ENCODE results near the gene KMT2D. TPM values are rescaled to one million over a fixed set of nuclear protein-coding genes. Genes with fewer than 3 reads are reported as not detected.

Gene KMT2D, protein sequence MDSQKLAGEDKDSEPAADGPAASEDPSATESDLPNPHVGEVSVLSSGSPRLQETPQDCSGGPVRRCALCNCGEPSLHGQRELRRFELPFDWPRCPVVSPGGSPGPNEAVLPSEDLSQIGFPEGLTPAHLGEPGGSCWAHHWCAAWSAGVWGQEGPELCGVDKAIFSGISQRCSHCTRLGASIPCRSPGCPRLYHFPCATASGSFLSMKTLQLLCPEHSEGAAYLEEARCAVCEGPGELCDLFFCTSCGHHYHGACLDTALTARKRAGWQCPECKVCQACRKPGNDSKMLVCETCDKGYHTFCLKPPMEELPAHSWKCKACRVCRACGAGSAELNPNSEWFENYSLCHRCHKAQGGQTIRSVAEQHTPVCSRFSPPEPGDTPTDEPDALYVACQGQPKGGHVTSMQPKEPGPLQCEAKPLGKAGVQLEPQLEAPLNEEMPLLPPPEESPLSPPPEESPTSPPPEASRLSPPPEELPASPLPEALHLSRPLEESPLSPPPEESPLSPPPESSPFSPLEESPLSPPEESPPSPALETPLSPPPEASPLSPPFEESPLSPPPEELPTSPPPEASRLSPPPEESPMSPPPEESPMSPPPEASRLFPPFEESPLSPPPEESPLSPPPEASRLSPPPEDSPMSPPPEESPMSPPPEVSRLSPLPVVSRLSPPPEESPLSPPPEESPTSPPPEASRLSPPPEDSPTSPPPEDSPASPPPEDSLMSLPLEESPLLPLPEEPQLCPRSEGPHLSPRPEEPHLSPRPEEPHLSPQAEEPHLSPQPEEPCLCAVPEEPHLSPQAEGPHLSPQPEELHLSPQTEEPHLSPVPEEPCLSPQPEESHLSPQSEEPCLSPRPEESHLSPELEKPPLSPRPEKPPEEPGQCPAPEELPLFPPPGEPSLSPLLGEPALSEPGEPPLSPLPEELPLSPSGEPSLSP (N-terminal part only)
- 10 to 100 TPM; 82.3 to 87.8 TPM for total RNA-seq

DNA sequence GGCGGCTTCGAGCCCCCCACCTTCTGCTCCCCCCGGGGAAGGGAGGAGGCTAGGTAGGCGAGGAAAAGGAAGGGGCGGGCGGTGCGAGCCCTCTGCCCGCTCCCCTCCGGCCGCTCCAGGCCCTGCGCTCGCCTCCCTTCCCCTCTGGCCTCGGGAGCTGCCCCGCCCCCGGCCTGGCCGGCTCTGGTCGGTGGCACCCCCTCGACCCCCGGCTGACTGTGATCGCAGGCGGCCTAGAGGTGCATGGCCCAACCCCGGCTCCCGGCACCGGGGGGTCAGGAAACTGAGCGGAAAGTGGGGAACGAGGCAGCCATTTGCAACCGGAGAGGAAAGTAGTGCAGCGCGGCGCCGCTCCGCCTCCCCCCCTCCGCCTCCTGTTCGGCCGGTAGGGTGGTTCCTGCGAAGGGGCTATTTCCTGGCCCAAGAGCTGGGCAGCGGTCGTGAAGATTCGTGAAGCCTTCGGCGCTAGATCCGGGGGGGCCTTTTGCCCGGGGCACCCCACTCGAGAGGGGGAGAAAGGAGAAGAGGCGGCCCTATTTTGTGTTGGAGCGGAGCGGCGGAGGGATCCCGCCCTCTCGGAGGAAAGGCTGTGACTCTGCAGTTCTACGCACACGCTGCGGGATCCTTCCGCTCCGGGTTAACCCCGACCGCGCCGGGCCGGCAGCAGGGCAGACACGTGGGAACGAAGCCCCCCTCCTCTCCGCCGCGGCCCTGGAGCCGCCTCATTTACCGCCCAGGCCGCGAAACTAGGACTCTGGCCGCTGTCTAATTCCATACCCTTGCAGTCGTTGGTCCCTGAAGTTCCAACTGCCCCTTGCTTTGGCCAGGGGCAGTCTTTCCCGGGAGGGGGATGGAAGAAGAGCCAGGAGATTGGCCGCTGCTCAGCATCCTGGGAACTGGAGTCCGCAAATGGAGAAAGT lies at the start of gene KMT2D:
Gene KMT2D, minus strand, starts transcription at position 558 of the 920 bp plus-strand sequence. CDS start 5,470 bp downstream, outside the sequence.
- H3K4me3 Mint-ChIP-seq: peak within 1 kb of the TSS; percentile 95
- peaks cover 50% of the 10 kb centered on the region for H3K4me1 Mint-ChIP-seq
- no peaks in the 10 kb centered on the region for H3K9me3 Mint-ChIP-seq
- peaks cover 38% of the 10 kb centered on the region for H3K36me3 Mint-ChIP-seq (ENCODE audit: low read depth)
- CTCF ChIA-PET: interaction anchor here (0.6 to 2.8 kb wide), 3 partner anchors 9 to 207 kb away, joined by 3 to 10 read pairs (median 3); partner anchors contain the start of gene RHEBL1
- peak; percentile 88 for DNase-seq
- H3K27me3 Mint-ChIP-seq: no peaks in the 10 kb centered on the region
- POLR2A ChIA-PET: interaction anchor here (0.8 to 4.2 kb wide), 9 partner anchors 8 to 262 kb away, joined by 3 to 38 read pairs (median 5); partner anchors contain the start of genes PRKAG1, RHEBL1, TROAP and TUBA1A
- H3K27ac Mint-ChIP-seq: peak within 1 kb of the TSS; percentile 91

DNA sequence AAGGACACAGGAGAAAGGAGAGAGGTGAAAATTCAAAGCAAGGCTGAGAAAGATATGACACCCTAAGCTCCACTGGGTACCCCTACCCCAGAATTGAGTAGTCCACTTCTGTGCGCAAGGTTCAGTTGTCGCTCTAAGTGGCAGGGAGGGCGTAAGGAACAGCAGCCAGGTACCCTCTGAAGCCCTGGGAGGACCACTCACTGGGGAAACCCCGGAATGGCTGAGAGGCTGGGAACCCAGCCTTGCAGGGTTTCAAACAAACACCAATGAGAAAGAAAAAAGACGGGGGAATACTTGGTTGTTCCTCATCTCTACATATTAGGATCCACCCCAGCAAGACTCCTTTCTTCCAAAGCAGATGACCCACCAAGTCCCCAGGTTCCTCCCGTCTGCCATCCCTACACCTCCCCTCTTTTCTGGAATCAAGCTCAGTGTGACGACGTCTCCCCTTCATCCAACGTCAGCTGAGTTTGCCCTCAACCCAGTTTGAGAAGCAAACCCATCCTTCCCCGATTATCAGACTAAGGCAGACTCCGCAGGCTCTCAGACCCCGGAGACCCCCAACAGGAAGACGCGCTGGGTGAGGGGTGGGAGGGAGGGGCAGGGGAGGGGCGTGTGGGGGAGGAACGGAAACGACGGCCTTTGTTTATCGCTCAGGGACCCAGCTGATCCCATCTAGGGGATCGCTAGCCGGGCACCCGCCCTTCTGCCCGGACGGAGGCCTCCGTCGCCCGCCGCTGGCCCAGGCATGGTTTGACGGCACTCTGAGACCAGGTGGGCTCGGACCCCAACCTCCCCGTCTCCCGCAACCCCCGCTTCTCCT lies 49.3 kb upstream of the KMT2D start:
- Mint-ChIP-seq H3K9me3 (no peaks in the 10 kb centered on the region), H3K27ac (peak overlapping the region; percentile 82), H3K36me3 (ENCODE audit: low read depth) (peaks cover 11% of the 10 kb centered on the region), H3K4me3 (peak overlapping the region; percentile 88), H3K27me3 (no peaks in the 10 kb centered on the region), H3K4me1 (peaks cover 31% of the 10 kb centered on the region)
- POLR2A ChIA-PET: interaction anchor here (0.8 to 6.7 kb wide), 16 partner anchors 9 to 155 kb away, joined by 3 to 132 read pairs (median 8); partner anchors contain the start of genes DHH, RHEBL1, TUBA1A and TUBA1B
- DNase-seq: peak; percentile 35
- CTCF ChIA-PET: interaction anchor here (1.0 to 5.8 kb wide), 14 partner anchors 10 to 125 kb away, joined by 3 to 46 read pairs (median 5); partner anchors contain the start of genes DHH, RHEBL1 and TUBA1B

DNA sequence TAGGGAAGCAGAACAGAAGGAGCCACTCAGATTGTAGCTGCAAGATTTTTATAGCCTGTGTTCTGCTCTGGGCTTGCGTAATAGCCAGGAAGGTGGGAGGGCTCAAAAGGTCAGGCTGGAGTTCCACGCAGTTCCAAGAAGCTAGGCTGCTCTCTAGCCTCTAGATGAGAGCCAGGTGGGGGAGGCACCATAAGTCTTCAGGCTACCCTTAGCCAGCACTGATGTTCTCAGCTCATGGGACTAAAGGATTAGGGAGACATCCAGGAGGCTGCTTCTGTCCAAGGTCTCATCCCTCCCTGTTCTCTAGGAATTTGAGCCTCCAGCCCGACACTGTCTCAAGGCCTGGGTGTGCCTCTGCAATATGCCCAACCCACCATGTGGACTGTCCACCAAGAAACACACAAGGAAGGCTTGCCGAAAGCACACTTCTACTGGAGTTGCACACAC lies 48.4 kb upstream of the KMT2D start:
- H3K27ac Mint-ChIP-seq: no peak overlapping the region
- POLR2A ChIA-PET: interaction anchor here (0.7 to 6.7 kb wide), 6 partner anchors 12 to 61 kb away, joined by 3 to 132 read pairs (median 14); partner anchors contain the start of genes DHH and TUBA1B

DNA sequence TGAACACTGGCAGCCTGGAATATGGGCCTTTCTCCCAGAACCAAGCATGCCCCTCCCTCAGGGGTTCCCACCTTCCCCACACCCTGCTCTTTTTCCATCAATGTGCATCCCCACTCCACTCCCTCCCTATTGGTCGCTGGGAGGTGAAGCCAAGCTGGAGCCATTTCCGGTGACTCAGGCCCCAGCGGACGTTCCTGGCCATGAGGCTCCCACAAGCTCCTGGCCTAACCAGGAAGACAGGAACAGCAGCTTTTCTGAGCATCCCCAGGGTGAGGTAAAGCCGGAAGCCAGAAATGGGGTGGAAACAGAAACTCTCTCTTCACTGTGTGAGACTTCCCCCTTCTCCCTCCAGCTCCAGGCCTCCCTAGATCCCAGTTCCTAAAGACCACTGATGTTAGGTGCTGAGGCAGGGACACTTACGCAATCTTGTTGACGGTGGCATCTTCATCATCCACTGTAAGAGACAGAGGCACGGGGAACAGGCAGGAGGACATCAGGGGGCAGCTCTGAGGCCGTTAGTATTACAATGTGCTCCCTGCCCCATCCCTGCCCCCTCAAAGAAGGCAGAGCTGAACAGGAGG lies 45.0 kb upstream of the KMT2D start:
- Mint-ChIP-seq H3K36me3 (ENCODE audit: low read depth) (peaks cover 33% of the 10 kb centered on the region), H3K9me3 (no peaks in the 10 kb centered on the region), H3K4me1 (peaks cover 28% of the 10 kb centered on the region), H3K27ac (no peak overlapping the region), H3K27me3 (no peaks in the 10 kb centered on the region), H3K4me3 (no peak overlapping the region)
- no peak for DNase-seq
- CTCF ChIA-PET: interaction anchor here (0.7 to 2.4 kb wide), 4 partner anchors 12 to 117 kb away, joined by 4 to 10 read pairs (median 4); partner anchors contain the start of genes DHH and RHEBL1
- POLR2A ChIA-PET: interaction anchor here (1.3 to 9.1 kb wide), 3 partner anchors 26 to 253 kb away, joined by 3 to 81 read pairs (median 7); partner anchors contain the start of genes DDX23, TUBA1A and TUBA1B

More for the DNA sequence above, 48.4 kb upstream of the KMT2D start:
- Mint-ChIP-seq H3K9me3 (no peaks in the 10 kb centered on the region), H3K4me3 (peak overlapping the region; percentile 88), H3K36me3 (ENCODE audit: low read depth) (peaks cover 14% of the 10 kb centered on the region), H3K27me3 (no peaks in the 10 kb centered on the region), H3K4me1 (peaks cover 33% of the 10 kb centered on the region)
- no peak for DNase-seq
- CTCF ChIA-PET: interaction anchor here (1.0 to 5.8 kb wide), 8 partner anchors 11 to 188 kb away, joined by 3 to 46 read pairs (median 26); partner anchors contain the start of genes DHH, RHEBL1 and TUBA1B

DNA sequence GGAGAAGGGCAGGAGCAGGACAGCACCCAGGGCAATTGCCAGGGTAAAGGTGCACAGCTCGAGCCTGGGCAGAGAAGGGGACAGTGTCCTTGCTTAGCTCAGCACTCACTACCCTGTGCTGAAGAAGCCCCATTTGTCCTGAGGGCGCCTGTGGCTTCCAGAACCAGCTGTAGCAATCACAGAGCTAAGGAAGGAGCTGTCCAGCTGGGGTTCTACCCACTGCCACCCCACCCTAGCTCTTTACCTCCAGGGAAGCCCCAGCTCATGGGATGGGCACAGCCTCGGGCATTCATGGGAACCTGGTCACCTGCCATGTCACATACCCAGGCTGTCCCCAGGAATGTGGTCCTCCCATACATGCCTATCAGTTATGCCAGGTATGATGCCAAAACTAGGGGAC lies 44.2 kb upstream of the KMT2D start:
- no peak overlapping the region for H3K4me3 Mint-ChIP-seq
- peaks cover 39% of the 10 kb centered on the region for H3K36me3 Mint-ChIP-seq (ENCODE audit: low read depth)
- DNase-seq: no peak
- no peaks in the 10 kb centered on the region for H3K9me3 Mint-ChIP-seq
- H3K4me1 Mint-ChIP-seq: peaks cover 26% of the 10 kb centered on the region
- H3K27me3 Mint-ChIP-seq: no peaks in the 10 kb centered on the region
- H3K27ac Mint-ChIP-seq: no peak overlapping the region
- ChIA-PET POLR2A (interaction anchor here (1.0 to 9.1 kb wide), 4 partner anchors 18 to 253 kb away, joined by 3 to 81 read pairs (median 5); partner anchors contain the start of genes DDX23, TUBA1A and TUBA1B), CTCF (interaction anchor here (1.5 to 2.4 kb wide), 3 partner anchors 12 to 35 kb away, joined by 4 to 10 read pairs (median 5); partner anchors contain the start of gene RHEBL1)

DNA sequence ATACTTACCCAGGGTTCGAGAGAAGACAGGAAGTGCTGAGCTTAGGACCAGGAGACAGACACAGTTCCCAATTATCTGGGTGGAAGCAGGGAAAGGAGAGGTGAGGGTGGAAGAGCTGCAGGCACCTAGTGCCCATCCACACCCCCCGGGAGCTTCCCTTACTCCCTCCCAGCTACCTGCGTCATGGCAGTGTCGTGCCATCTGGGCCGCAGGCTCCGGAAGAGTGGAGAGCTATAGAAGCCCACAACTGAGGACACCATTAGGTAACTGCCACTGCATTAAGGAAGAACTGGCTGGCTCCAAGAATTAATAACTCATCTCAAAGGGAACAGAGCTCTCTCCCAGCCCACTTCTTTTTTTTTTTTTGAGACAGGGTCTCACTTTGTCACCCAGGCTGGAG lies 39.8 kb upstream of the KMT2D start:
- Mint-ChIP-seq H3K4me3 (no peak overlapping the region), H3K9me3 (no peaks in the 10 kb centered on the region), H3K27ac (no peak overlapping the region), H3K27me3 (peaks cover 4% of the 10 kb centered on the region), H3K36me3 (ENCODE audit: low read depth) (peaks cover 50% of the 10 kb centered on the region), H3K4me1 (peaks cover 5% of the 10 kb centered on the region)
- ChIA-PET POLR2A (interaction anchor here (1.2 to 9.1 kb wide), 5 partner anchors 10 to 57 kb away, joined by 5 to 81 read pairs (median 5); partner anchors contain the start of genes LMBR1L and TUBA1B), CTCF (interaction anchor here (0.6 to 5.4 kb wide), 8 partner anchors 9 to 161 kb away, joined by 3 to 112 read pairs (median 12); partner anchors contain the start of genes LMBR1L and TUBA1B)
- no peak for DNase-seq

DNA sequence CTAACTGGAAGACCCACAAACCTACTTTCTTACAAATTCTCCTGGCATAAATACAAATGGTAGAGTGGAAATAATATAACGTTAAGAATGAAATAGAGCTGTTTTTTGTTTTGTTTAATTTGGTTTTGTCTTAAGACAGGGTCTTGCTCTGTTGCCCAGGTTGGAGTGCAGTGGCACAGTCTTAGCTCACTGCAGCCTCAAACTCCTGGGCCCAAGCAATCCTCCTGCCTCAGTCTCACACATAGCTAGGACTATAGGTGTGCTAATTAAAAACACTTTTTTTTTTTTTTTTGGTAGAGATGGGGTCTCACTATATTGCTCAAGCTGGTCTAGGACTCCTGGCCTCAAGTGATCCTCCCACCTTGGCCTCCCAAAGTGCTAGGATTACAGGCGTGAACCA lies 38.1 kb upstream of the KMT2D start:
- POLR2A ChIA-PET: interaction anchor here (0.7 to 9.1 kb wide), 8 partner anchors 9 to 166 kb away, joined by 3 to 81 read pairs (median 5); partner anchors contain the start of genes LMBR1L, TUBA1B and TUBA1C
- DNase-seq: no peak
- Mint-ChIP-seq H3K27me3 (peaks cover 18% of the 10 kb centered on the region), H3K9me3 (no peaks in the 10 kb centered on the region), H3K4me1 (peaks cover 12% of the 10 kb centered on the region), H3K36me3 (ENCODE audit: low read depth) (peaks cover 53% of the 10 kb centered on the region), H3K27ac (no peak overlapping the region), H3K4me3 (no peak overlapping the region)
- CTCF ChIA-PET: interaction anchor here (0.6 to 5.4 kb wide), 25 partner anchors 11 to 576 kb away, joined by 3 to 112 read pairs (median 5); partner anchors contain the start of genes LMBR1L, RHEBL1, TUBA1B and WNT1

DNA sequence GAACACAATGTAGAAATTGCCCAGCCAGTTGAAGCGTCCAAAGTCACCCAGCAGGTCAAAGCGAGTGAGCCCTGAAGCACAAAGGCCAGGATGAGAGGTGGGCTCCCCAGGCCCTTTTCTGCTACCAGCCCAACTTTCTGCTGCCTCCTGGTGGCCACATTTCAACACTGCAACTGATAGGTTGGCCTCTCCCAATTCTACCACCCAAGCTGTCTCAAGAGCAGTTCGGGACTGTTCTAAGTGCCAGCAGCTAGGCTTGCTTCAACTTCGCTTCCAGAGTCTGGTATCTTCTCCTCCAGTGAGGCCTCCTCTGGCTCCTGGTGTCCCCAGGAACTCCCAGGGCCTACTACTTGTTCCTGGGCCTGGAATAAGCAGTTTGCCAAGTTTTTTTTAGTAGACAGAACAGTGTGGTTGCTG lies 37.4 kb upstream of the KMT2D start:
- peaks cover 16% of the 10 kb centered on the region for H3K4me1 Mint-ChIP-seq
- no peak overlapping the region for H3K27ac Mint-ChIP-seq
- H3K4me3 Mint-ChIP-seq: no peak overlapping the region
- POLR2A ChIA-PET: interaction anchor here (1.0 to 9.1 kb wide), 4 partner anchors 10 to 33 kb away, joined by 3 to 81 read pairs (median 8); partner anchors contain the start of genes LMBR1L and TUBA1B
- DNase-seq: peak; percentile 69
- H3K27me3 Mint-ChIP-seq: peaks cover 25% of the 10 kb centered on the region
- CTCF ChIA-PET: interaction anchor here (0.6 to 5.4 kb wide), 25 partner anchors 11 to 245 kb away, joined by 3 to 112 read pairs (median 5); partner anchors contain the start of genes LMBR1L, RHEBL1, TUBA1B and WNT1
- no peaks in the 10 kb centered on the region for H3K9me3 Mint-ChIP-seq
- peaks cover 48% of the 10 kb centered on the region for H3K36me3 Mint-ChIP-seq (ENCODE audit: low read depth)

DNA sequence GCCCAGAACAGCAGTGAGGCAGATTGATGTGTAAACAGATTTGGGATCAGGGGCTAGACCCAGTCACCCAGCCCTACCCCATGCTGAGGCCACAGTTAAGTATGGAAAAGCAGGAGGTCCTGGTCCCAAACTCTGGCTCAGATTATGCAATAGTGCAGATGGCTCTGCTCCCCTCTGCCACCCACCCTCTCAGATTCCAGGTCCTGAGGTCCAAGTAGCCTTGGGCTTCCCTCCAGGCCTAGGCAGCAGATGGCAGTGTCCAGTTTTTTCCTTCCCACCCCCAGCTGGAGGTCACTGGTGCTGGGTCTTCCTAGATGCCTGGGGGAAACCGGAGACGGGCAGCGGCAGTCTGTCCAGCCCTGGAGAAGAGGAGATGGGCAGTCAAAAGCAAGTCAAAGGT lies 36.8 kb upstream of the KMT2D start:
- ChIA-PET CTCF (interaction anchor here (0.6 to 5.4 kb wide), 9 partner anchors 10 to 241 kb away, joined by 3 to 112 read pairs (median 14); partner anchors contain the start of genes LMBR1L, RHEBL1, TUBA1B and WNT1), POLR2A (interaction anchor here (1.6 to 9.1 kb wide), 3 partner anchors 9 to 34 kb away, joined by 8 to 81 read pairs (median 9); partner anchors contain the start of genes LMBR1L and TUBA1B)
- Mint-ChIP-seq H3K4me3 (no peak overlapping the region), H3K9me3 (no peaks in the 10 kb centered on the region), H3K4me1 (peaks cover 19% of the 10 kb centered on the region), H3K36me3 (ENCODE audit: low read depth) (peaks cover 47% of the 10 kb centered on the region), H3K27me3 (peaks cover 31% of the 10 kb centered on the region), H3K27ac (no peak overlapping the region)
- no peak for DNase-seq

DNA sequence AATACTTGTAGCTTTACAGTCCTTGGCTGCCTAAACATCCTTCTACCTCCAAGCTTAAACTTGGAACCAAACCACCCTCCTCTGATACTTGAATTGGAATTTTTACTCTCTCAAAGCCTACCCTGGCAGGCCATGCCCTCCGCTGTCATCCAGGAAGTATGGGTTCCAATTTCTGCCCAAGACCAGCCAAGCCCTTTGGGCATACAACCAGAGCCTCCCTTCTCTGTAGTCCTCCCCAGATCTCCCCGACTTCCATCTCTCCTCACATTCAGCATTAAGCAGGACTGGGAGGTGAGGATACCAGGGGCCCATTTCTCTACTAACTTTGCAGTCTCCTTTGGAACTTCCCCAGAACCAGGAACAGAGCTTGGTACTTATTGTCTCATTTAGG lies 34.4 kb upstream of the KMT2D start:
- peaks cover 52% of the 10 kb centered on the region for H3K27me3 Mint-ChIP-seq
- CTCF ChIA-PET: interaction anchor here (0.8 to 5.0 kb wide), 7 partner anchors 11 to 98 kb away, joined by 3 to 55 read pairs (median 5); partner anchors contain the start of genes DDN and LMBR1L

More for the DNA sequence above, 34.4 kb upstream of the KMT2D start:
- H3K36me3 Mint-ChIP-seq (ENCODE audit: low read depth): peaks cover 29% of the 10 kb centered on the region
- H3K4me1 Mint-ChIP-seq: peaks cover 42% of the 10 kb centered on the region
- H3K4me3 Mint-ChIP-seq: no peak overlapping the region
- POLR2A ChIA-PET: interaction anchor here (0.8 to 4.5 kb wide), 10 partner anchors 14 to 228 kb away, joined by 3 to 26 read pairs (median 5); partner anchors contain the start of genes LMBR1L, RHEBL1, TROAP and TUBA1B
- DNase-seq: no peak
- H3K9me3 Mint-ChIP-seq: no peaks in the 10 kb centered on the region
- no peak overlapping the region for H3K27ac Mint-ChIP-seq
